ENCODE data around the gene RAB17.

DNA sequence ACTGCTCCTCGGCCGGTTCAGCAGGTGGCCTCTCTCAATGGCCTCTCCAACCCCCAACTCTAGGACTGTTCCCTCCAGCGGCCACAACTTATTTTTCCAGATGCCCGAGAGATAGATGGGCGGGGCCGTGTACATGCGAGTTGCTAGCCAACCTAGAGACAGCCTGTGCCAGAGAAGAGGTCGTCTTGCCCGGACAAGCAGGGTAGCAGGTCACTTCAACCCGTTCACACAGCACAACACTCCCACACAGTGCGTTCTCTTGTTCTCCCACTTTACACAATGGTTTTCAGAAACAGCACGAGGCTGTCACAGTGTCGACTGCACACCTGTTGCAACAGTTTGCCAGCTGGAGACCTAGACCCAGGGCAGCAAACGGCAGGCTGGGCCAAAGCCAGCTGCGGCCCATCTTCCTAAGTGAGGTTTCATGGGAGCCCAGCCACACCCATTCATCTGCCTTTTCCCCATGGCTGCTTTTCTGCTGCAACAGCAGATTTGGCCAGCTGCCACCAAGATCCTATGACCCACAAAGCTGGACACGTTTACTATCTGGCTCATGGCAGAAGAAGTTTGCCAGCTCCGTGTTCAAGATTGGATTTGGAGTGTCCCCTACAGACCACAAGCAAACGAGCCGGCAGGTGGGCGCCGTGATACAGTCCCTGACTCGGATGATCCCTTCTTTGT is 31.4 kb downstream of the RAB17 start:
- no peak for TF ChIP-seq EZH2 (IDR thresholded peaks at IDR 0.05; ENCODE audit: low read length)
- peak in 1 of 3 experiments; percentile 9 for TF ChIP-seq CTCF (optimal IDR thresholded peaks at IDR 0.05 in 1 of 3, IDR thresholded peaks at IDR 0.05 in 1 of 3, conservative IDR thresholded peaks at IDR 0.05 in 1 of 3; ENCODE audit: extremely low read depth in 1 of 3, insufficient read depth in 2 of 3, low read length in 3 of 3)

Data from keratinocyte (primary cell).